GM21825 (cell line): ENCODE results near the gene MACROD2.

Source experiments
- ATAC-seq: cut with Tn5 transposase; IDR thresholded peaks from one replicate; pipeline ENCODE4 v1.9.1; 2021; ENCODE audit warnings: mild to moderate bottlenecking, moderate library complexity; ENCODE audit not compliant: unreplicated experiment

The MACROD2 gene

GRCh38 chr20:15288106-15288505, 1292.8 kb downstream of the MACROD2 start:
- ATAC-seq, result no peak

DNA sequence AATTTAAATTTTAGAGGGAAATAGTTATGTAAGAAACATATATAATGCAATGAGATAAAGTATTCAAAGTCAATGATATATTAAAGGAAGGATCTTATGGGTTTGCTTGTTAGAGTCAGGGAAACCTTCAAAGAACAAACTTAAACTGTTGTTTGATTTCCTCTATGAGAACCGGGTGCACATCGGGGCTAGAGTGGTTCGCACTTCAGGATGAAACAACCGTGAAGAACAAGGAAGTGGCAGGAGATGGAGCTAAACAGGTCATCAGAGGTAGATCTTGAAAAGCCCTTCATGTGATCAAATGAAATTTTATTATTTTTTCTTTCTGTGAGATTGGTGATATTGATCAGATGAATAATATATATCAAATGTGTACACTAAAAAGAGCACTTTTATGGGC, 1294.0 kb downstream of the MACROD2 start:
- ATAC-seq, result no peak

DNA sequence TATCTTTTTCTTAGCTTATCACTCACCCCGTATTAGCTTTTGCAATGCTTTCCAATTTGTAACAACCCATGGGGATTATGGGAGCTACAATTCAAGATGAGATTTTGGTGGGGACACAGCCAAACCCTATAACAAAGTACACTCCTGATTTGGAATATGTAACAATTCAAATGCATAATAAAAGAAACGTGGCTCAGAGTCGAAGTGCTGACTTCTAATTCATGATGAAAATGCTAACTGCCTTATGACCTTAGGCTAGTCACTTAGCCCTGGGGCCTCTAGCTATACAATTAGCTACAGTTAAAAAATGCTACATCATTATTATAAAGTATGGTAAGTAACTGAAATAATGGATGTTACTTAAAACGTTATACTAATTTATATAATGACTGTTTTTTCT, 1297.1 kb downstream of the MACROD2 start:
- no peak for ATAC-seq

DNA sequence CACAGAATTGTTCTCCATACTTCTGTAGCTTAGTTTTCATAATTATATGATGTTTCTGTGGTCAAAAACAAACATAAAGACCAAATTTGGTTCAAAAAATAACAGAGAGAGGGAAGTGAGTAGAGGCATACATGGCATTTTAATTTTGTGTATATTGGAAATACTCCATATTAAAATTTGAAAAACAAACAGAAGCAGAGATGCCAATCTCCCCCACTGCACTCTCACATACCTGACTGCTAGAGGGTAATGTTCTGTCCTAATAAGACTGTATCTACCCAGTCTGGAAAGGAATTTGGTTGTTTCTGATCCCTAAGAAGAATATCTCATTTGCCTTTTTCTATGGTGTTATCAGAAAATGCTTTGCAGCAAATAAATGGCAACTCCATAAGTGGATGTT, 1301.1 kb downstream of the MACROD2 start:
- no peak for ATAC-seq

DNA sequence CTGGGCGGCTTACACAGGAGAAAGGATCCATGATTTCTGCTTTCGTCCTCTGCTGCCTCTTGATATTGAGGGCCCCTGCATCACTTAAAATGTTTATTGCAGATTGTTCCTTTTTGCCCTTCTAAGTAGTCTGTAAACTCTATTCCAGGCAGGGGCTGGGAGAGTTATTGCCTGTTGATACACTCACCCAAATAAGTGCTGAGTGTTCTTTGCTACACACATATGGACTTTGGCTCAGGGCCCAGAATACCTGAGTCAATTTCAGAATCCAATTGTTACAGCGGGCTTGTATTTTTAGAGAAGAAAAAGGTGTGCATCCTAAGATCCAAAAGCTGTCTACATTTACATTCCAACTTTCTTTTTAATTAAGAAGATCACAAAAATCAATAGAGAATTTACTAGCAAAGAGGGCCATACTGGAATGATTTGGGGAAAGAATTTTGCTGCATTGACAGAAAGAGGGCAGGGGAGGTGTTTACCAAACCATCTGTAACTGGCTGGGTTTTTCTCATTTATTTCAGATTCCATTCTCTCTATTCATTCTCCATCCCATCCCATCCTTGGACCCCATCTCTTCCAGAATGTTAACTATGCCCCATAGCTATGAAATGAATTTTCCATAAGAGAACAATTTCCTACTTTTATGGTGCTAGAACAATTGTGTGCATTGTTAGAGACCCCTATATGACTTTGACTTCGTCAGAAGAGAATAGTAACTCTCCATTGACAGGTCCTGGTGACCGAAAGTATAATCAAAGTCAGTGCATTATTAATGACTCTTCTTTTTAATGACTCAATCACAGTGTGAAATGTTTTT, 1302.0 kb downstream of the MACROD2 start:
- no peak for ATAC-seq

GRCh38 chr20:15302075-15302474, 1306.8 kb downstream of the MACROD2 start:
- ATAC-seq, result no peak

- no peak for ATAC-seq
Observed at GRCh38 chr20:15310361-15310760, 1315.0 kb downstream of the MACROD2 start.

DNA sequence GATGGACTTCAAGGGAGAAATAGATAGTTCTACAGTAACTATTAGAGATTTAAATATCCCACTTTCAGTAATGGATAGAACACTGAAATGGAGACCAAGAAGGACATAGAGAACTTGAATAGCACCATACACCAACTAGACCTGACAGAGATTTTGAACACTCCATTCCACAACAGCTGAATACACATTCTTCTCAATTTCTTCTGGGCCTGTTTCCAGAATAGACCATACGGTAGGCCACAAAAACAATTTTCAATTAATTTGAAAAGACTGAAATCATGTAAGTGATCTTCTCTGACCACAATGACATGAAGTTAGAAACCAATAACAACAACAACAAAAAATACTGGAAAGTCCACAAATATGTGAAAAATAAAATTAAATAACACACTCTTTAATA, 1321.2 kb downstream of the MACROD2 start:
- ATAC-seq, result no peak

- ATAC-seq, result peak; percentile 83
Observed at GRCh38 chr20:15317546-15318232, 1322.4 kb downstream of the MACROD2 start.

DNA sequence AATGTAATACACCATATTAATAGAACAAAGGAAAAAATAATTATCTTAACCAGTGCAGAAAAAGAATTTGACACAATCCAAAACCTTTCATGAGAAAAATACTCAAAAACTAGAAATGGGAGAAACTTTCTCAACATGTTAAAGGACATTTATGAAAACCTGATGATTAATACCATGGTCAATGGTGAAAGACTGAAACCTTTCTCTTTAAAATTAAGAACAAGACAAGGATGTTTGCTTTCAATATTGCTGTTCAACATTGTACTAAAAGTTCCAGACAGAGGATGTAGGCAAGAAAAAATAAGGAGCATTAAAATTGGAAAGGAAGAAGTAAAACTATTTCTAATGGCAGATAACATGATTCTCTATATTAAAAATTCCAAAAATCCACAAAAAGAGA, 1323.4 kb downstream of the MACROD2 start:
- ATAC-seq, result no peak

- ATAC-seq, result no peak
Observed at GRCh38 chr20:15319439-15319838, 1324.1 kb downstream of the MACROD2 start.

DNA sequence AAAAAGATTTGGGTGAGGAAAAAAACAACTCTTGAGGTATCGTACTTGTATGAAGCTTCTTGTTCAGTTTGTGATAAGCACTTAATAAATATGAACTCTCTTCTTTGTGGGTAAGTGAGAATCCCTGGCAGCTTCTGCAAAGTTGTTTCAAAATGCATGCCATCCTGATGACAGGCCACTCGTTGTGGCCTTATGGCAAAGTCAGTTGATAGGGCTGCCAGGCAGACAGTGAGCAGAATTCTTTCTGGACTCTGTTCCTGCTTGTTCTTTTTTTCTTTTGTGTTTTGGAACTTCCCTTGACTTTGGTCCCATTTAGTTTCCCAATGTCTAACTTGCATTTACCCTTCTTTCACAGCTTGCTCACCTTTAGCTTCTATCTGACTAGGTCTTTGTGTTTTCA, 1325.6 kb downstream of the MACROD2 start:
- ATAC-seq, result no peak

- ATAC-seq, result no peak
Observed at GRCh38 chr20:15327123-15327522, 1331.8 kb downstream of the MACROD2 start.

DNA sequence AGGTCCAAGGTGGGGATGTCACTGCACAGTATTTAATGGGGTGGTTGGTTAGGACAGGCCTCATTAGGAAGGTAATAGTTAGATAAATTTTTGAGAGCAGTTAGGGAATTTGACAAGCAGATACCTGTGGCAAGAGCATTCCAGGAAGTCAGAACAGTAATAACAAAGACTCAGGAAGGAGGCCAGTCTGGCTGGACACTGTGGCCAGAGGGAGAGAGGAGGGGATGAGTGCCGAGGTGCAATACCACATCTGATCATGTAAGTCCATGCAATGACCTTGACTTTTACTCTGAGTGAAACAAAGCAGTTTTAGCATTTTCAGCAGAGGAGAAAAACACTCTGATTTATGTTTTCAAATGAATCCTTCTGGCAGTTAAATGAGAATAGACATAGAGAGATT, 1332.8 kb downstream of the MACROD2 start:
- no peak for ATAC-seq

DNA sequence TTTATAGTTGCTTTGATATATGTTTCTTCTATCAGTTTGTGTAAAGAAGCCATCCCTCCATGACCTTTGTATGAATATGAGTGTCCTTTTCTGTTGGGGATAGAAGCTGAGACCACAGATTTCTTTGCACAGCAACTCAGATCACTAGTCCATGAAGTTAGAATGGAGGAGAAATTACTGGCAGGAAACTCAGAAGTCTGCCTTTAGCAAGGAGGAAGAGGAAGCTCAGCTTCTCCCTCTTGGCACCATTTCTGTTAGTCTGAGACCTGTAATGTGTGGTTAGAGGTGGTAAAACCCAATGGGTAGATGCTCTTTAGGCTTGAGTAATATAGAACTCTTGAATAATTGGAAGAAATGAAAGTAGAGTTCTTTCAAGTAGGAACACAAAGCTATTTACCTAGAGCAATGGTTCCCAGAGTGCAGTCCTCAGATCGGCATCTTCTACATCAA, 1337.4 kb downstream of the MACROD2 start:
- ATAC-seq, result peak; percentile 62

DNA sequence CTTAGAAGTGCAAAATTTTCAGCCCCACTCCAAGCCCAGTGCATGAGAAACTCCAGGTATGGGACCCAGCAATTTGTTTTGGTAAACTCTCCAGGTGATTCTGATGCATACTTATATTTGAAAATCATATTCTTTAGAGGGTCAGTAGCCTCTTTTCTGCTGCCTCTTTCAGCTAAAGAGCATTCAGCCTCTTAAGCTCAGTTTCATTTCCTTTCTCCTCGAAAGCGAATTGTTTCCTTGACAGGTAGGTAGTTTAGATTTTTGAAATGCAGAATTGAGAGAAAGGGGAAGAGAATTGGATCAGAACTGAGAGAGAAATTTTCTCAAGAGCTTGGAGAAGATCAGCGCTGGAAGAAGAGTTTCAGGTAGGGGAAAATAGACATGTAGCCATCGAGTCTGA, 1337.9 kb downstream of the MACROD2 start:
- peak; percentile 46 for ATAC-seq

DNA sequence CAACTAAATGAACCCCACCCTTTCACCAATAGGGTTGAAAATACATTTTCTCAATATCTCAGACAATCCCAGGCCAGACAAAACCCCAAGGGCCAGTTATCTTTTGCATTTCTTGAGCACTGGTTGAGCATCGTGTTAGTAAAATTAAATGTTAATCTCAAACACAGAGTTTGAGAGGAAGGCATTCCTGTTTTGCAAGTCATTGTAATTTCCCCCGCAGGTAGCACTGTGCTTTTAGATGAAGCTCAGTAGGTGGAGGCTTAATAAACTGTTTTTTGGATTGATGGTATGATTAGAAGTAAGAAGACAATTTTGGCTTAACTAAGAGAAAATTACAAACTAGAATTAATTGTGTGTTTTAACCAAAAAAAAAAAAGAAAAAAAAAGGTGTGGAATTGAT, 1340.7 kb downstream of the MACROD2 start:
- ATAC-seq, result no peak

GRCh38 chr20:15336536-15336935, 1341.2 kb downstream of the MACROD2 start:
- ATAC-seq, result no peak

DNA sequence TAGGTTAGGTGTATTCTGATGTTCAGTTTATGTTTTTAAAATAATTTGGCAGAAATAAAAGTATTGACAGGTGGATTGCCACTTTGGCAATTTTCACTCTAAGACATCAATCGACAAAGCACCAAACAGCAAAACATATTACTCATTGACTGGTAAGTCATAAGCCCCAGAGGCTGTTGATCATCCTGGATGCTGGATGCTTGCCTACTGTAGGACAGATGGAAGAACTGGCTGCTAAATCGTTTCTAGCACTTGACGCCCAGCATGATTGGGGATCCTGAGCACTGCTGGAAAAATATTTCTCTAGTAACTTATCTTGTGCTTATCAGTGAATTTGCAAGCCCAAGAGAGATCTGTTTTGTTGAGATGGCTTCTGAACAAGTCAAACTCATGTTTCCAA, 1343.9 kb downstream of the MACROD2 start:
- no peak for ATAC-seq

DNA sequence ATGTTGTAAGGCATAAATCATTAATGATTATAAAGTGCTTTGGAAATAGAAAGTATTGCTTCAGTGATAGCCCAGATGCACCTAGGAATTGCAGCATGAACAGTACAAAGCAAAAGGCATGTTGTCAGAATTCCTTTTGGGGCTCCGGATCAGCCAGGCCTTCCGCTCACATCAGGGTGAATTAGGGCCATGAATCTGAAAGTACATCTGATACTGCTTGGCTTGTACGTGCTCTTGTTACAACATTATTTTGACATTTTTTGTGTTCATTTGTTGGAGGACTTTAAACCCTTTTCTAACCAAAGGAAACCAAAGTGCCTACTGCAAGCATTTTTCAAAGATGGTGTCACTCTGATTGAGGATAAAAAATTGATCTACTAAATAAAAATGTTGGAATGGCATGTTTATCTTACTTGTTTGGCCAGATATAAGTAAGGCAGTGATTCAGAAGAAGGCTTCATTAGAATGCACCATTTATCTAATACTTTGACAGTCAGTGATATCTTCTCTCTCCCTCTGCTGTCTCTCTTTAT, 1347.7 kb downstream of the MACROD2 start:
- ATAC-seq, result no peak

- no peak for ATAC-seq
Observed at GRCh38 chr20:15345287-15345686, 1350.0 kb downstream of the MACROD2 start.

DNA sequence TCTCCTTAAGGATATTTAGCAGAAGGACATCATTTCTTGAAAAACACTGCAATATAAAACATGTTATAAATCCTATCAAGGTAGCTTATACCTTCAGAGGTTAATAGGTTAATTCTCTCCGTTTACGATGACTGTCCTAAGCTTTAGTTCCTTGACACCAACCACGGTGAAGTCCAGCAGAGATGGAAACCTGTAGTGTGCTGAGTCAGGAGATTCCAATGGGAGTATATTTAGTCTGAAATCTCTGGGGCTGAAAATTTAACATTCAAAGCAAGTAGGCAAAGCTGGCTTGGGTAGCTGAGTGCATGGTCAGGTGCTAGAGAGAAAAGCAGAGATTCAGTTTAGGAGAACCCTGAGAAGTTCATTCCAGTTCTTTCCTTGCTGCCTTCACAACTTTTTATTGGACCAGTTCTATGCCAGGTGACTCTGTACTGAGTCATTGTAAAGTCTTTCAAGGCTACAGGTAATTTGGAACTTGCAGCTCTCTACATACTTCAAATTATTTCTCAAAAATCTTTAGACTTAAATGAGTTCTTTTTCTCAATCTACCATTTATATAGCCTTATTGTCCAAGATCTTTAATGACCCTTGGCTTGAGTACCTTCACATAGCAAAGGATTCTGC, 1351.5 kb downstream of the MACROD2 start:
- no peak for ATAC-seq
